HepG2 (cell line): ENCODE measurements around the gene GRK3.

Experiments used
- EZH2 ChIP-seq: conservative IDR thresholded peaks from 2 replicates; pipeline ENCODE4 v1.6.1; 2012; ENCODE audit warnings: mild to moderate bottlenecking, low read depth, low read length, moderate library complexity
- SOX5 ChIP-seq: IDR thresholded peaks from 2 replicates; pipeline ENCODE4 v1.6.1; 2016; ENCODE audit warnings: borderline replicate concordance
- ZNF350 ChIP-seq: sonication (generic); formaldehyde crosslinking; IDR thresholded peaks from 2 replicates; pipeline ENCODE4 v1.4.0; 2020; ENCODE audit warnings: mild to moderate bottlenecking, low read depth, missing genetic modification reagents, borderline replicate concordance
- TF ChIP-seq, protein P1 (sequence below): sonication (generic); formaldehyde crosslinking; IDR thresholded peaks from 2 replicates; pipeline ENCODE4 v1.5.0; 2020; ENCODE audit warnings: mild to moderate bottlenecking, missing genetic modification reagents, moderate library complexity

- TF ChIP-seq SOX5 (CRISPR knock-in tag): no peak
- no peak for TF ChIP-seq EZH2
- TF ChIP-seq ZNF350 (CRISPR knock-in tag): no peak
- TF ChIP-seq, protein P1, sequence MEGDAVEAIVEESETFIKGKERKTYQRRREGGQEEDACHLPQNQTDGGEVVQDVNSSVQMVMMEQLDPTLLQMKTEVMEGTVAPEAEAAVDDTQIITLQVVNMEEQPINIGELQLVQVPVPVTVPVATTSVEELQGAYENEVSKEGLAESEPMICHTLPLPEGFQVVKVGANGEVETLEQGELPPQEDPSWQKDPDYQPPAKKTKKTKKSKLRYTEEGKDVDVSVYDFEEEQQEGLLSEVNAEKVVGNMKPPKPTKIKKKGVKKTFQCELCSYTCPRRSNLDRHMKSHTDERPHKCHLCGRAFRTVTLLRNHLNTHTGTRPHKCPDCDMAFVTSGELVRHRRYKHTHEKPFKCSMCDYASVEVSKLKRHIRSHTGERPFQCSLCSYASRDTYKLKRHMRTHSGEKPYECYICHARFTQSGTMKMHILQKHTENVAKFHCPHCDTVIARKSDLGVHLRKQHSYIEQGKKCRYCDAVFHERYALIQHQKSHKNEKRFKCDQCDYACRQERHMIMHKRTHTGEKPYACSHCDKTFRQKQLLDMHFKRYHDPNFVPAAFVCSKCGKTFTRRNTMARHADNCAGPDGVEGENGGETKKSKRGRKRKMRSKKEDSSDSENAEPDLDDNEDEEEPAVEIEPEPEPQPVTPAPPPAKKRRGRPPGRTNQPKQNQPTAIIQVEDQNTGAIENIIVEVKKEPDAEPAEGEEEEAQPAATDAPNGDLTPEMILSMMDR (CRISPR knock-in tag): no peak
These were observed 180.2 kb downstream of the GRK3 start for GRCh38 chr22:25744694-25745093.
